GM19455 (cell line): ENCODE measurements around the gene PRR5L.

Experiments used
- ATAC-seq: cut with Tn5 transposase; IDR thresholded peaks from one replicate; pipeline ENCODE4 v1.9.1; 2021; ENCODE audit not compliant: unreplicated experiment

PRR5L gene

DNA sequence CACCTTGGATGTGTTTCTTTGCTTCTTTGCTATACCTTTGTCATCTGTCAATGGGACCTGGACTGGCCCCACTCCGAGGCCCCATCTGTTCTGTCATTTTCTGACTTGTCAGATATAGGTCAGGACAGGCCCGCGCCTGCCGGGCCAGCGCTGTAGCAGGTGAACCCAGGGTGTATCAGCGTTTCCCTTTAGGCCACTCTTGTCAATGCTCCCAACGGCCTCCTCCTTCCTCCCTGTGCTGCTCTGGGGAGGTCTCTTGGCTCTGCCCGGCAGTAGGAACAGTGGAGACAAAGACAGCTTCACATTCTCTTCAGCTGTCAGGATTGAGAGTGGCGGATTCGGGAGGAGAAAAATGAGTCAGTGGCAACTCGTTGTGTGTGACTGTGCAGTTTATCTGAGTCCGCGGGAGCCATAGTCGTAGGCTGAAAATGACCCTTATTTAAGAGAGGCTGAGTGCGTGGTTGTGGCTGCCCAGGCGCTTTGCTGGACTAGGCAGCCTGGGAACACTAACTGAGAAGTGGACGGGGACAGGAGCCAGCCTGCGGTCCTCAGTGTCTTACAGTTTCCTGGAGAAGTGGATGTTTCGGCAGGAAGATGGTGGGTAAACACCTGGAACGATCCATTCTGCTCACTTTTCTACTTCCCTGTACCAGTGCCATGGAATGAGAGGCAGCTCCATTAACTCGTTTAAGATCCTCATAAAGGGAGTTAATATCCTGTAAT lies 102.3 kb downstream of the PRR5L start:
- no peak for ATAC-seq

DNA sequence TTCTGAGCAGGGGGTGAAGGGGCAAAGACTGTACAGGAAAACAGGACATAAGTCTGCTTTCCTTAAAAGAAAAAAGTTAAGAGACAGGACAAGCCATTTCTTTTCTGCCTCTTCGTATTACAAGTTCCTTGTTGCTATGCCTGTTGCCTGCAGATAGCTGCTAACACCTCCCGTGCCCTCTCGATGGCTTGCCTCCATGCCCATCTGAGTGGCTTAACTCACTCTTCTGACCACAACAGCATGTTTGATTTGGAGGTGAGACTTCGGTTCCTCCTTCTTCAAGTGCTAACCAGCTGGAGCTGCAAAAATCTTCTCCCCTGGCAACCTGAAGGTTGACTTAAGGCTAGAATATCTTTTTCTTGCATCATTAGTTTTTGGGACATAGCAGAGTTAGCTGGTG lies 103.1 kb downstream of the PRR5L start:
- ATAC-seq: no peak

DNA sequence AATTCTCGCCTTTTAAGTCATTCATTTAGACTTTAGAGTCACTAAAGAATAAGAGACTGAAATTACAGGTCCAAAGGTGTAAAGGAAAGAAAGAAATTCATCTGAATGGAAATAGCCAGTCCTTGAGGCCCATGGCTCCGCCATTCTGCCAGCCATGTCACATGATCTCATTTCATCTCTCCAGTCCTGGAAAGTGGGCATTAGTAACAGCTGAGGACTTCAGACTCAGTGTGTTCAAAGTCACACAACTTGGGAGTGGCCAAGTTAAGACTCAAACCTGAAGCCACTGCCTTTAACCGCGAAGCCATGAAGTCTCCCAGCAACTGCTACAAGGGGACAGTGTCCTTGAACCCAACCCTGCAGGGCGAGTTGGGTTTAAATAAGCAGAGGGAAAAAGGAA lies 103.7 kb downstream of the PRR5L start:
- no peak for ATAC-seq

DNA sequence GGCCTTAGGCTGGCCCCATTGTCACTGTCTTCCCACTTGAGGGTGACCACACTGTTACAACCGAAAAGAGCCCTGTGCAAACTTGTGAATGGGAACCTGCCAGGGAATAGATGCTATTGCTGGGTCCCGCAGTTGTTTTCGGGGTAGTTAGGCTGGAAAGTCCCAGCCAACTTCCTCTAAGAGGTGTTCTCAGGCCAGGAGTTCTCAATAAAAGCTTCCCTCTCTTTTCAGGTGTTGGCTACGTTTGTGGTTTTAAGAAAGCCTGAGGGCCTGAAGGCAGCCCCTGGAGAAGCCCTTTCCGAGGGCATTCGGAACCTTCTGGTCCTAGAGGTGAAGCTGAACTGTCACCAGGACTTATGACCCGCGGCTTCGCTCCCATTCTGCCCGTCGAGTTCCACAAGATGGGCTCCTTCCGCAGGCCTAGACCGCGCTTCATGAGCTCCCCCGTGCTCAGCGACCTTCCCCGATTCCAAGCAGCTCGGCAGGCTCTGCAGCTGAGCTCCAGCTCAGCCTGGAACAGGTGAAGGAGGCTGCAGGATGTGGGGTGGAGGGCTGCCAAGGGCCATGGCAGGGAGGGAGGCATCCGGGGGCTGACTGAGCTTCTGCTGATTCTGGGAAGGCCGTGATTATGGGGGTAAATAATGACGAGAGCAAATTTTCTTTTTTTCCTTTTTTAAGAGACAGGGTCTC lies 104.8 kb downstream of the PRR5L start:
- no peak for ATAC-seq

DNA sequence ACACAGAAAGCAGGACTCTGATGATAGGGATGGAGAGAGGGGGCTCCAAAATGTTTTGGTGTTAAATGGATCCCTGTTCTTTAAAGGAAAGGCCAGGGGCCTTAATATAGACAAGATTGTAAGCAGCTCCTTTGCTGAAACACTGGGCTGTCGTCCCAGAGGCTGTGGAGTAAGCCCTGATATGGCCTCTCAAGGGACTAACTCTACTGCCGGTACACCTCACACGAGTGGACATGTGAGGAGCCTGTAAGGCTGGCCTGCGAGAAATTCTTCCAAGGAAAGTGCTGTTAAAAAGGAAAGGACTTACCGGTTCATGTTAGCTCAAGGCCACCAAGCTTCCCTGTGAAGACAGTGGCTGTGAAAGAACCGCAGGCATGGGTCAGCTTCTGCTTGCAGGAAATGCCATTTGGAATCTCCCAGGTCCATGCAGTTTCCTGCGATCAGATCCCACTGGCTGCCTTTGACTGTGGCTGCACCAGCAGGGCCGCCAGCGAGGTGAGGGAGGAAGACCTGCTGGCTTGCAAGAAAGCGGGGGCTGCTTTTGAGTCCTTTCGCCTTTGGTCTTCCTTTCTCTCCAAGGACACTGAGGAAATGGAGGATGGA lies 106.6 kb downstream of the PRR5L start:
- ATAC-seq: no peak

DNA sequence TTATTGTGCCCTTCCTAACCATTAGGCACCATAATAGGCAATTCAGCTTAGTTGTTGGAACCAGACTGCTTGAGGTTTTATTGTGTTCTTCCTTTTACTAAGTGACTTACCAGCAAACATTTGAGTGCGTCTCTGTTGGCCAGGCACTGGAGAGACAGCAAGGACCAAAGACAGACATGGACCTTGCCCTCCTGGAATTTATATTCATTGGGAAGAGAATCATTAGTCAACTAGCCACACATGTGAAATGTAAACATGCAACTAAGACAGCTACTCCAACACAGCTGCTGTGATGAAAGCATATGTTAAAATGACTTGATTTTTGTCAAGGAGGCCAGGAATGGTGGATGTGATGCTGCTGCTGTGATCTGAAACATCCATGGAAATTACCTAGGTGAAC lies 107.6 kb downstream of the PRR5L start:
- ATAC-seq: no peak

DNA sequence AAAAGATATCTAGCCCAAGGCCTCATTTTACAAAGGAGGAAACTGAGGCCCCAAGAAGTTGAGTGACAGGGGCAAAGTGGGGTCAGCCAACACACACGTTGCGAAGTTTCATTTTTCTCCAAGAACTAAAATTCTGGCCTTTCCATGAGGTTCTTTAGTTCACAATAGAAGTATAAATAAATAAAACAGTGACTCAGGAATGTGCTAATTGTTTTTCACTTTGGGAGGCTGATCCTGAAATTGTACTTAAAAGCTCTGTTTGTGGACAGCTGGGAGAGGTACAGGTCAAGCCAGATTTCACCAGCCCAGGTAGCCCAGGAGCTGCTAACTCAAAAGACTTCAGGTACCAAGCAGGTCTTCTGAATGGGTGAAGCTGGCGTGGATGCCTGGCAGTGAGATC lies 108.7 kb downstream of the PRR5L start:
- ATAC-seq: no peak

DNA sequence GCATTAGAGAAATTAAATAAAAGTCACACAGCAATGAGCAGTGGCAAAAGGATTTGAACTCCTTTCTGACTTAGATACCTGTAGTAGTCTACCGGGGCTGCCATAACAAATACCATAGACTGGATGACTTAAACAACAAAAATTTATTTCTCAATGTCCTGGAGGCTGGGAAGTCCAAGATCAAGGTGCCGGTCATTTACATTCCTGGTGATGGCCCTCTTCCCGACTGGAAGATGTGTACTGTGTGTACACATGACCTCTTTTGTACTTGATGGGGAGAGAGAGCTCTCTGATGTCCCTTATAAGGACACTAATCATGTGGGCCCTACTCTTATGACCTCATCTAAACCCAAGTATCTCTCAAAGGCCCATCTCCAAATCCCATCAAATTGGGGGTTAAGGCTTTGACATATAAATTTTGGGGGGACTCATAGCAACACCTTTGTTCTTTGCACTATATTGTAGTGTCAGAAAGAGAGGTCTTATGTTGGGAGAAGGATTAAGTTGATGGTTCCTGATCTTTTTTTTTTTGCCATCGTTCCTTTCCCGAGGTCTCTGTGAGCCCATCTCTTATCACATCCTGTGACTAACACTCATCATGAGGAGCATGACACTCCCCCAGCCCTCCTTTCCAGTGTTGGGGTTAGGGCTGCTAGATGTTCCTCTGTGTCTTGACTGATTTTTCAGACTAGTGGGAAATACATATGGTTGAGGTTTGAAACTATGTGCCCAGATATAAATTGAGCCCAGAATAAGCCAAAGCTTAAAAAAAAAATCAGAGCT lies 109.7 kb downstream of the PRR5L start:
- ATAC-seq: no peak

DNA sequence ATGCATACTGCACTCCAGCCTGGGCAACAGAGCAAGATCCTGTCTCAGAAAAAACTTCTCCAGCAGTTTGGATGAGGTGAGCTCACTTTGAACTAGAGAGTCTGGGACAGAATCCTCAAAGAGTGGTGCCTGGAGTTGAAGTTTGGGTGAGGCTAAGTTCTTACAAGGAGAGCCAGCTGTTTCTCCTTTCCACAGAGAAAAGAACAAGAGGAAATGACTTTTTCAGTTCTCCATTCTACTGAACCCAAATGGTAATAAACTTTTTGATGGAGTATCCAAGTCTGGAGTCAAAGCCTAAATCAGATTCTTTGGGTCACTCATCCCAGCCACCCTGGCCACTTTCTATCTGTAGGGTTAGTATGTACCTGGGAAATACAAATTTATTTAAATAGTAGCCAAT lies 111.3 kb downstream of the PRR5L start:
- ATAC-seq: no peak

DNA sequence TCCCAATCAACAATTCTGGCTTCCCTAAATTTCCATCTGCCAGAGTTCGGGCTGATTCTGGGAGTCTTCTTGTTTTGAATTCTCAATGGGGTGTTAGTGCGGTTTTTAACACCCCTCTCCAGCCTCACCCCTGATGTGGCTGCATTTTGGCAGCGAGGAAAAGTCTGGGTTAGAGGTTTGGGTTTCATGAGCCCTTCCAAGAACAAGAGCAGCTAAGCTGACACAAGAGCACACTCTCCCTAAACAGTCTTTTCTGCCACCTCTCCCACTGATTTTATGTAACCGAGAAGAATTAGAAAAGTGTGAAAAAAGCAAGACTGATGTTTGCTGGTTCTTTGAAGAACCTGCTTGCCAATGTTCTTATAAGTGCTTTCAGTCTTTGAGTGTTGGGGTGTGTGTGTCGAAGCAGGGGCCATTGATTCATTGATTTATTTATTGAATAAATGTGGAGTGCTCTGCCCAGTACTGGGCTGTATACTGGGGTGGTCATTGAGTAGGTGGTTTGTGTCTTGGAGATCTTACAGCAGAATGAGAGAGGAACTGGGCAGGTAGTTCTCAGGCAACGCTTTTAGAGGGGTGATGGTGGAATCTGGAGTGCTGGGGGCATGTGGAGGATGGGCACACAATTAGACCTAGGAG lies 112.5 kb downstream of the PRR5L start:
- ATAC-seq: no peak

DNA sequence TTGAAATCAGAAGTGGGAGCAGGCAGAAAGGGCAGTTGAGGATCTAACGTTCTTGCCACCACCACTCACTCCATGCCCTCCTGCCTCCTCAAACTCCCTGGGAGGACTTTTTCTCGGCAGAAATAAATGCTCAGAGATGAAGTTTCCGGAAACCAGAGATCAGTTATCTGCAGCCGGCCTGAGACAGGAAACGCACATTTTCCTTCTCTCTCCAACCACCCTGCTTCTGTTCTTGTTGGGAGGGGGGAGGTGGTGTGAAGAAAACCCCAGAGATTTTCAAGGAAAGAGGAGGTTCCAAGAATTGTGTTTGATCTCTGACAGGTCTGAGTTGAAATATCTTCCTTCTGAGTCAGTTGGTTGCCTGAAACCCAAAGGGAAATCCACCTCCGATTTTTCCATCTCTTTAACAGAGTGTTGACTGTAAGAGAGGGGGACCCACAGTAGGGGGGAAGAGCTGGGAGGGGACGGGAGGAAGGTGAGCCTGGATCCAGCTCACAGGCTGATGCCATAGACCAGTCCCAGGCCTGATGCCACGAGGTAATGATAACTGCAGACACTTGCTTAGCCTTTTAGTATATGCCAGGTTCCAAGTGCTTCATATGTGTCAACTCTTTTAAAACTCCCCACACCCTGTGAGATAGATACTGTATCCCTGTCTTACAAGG lies 113.2 kb downstream of the PRR5L start:
- ATAC-seq: no peak

DNA sequence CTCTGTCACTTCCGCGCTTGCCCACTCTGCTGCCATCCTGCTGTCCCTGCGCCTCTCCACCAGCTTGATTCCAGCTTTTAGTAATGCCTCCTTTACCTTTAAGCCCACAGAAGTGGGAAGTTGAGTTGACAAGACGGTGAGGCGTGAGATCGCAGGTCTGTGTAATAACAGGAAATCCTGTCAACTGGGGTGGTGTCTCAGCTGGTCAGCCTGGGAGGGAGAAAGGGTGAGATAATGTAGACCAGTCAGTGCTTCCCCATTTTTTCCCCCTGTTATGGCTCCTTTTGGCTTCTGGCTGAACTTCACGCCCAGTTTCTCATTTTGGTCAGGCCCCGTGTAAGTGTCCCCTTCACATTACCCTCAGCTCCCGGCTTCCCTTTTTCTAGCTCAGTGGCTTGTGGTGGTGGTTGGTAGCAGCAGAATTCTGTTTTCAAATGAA lies 115.1 kb downstream of the PRR5L start:
- no peak for ATAC-seq

DNA sequence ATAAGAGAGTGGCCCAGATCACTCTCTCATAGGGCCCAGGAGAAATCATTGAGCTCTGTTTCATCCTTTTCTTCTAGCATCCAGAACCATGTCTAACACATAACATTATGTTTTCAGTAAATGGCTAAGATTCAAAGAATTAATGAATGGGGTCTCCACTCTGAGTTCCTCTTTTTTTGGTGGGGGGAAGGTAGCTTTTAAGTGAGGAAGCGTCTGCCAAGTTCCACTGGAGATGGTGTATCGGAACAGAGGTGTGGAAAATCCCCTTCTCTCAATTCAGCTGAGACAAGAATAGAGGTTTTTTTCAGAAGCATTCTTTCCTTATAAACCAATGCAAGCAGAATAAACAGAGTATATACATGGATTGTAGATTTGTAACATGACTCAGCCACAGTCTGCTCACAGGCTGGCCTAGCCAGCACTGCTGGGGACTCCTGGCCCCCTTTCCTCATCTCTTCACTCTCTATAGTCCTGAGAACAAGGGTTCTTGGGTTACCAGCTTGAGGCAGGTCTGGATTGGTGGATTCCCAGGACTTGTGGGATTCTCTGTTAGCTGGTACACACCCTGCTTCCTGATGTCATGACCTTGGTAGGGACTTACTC lies 116.8 kb downstream of the PRR5L start:
- no peak for ATAC-seq

DNA sequence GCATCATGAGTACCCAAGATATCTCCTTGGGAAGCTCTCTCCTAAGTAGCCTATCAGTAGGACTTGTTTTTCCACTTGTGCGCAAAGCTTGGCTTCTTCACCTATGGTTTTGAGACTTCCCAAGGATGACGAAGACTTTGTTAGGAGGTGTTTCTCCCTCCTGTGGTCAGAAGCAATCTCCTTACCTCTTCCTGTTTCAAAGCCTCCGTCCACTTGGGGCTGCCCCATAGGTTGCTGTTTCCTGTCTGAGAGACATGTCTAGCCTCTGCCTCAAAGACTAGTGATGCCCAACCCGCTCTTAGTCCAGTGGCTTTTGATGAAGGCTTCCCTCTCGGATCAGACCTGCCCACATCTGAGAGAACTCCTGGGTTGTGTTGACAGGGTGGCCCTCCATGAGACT lies 121.1 kb downstream of the PRR5L start:
- no peak for ATAC-seq

DNA sequence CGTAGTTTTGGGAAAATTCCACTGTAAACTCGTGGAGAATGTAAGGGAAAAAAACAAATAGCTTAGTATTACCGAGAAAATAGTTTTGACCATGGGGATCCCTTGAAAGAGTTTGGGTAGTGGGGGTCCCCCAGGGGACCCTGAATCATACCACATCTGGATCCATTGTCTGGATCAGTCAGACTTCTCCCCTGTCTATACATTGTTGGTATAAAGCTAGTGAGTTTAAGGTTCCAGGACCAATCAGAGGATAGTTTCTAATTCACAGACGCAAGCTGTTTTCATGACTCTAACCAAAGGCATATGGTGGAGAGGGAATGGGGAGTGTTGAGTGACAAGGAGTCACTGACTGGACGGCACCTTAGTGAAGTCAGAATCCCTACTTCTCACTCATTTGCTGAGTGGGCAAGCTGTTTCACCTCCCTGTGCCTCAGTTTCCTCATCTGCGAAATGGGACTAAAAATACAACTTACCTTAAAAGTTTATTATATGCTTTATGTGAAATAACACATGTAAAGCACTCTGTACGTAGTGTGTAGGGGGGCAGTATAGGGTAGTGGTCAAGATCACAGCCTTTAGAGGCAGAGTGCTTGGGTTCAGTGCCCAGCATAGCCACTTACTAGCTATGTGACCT lies 123.8 kb downstream of the PRR5L start:
- no peak for ATAC-seq

DNA sequence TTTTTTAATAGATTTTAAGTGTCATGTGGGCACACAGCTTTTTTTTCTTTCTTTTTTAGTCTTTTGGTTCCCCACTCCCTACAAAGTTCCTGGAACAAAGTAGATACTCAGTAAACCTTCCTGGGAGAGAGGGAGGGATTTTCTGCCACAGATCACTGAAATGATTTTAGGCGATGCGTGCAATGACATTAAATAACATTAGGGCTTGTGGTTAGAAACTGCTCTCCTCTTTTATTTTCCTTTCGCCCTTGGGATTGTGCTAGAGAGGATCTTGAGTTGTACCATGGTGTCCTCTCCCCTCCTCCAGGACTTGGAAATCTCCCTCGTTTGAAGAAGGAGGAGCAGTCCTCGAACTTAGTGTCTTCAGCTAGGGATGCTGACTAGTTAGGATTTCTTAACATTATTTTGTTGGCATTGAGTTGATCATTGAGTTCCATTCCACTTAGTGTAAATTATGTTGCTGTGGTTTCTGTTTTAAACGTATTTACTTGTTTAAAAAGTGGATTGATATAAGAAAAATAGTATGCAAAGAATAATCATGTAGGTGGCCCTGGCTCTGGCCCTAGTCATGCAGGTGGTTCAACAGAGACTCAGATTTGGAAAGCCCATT lies 125.6 kb downstream of the PRR5L start:
- no peak for ATAC-seq

DNA sequence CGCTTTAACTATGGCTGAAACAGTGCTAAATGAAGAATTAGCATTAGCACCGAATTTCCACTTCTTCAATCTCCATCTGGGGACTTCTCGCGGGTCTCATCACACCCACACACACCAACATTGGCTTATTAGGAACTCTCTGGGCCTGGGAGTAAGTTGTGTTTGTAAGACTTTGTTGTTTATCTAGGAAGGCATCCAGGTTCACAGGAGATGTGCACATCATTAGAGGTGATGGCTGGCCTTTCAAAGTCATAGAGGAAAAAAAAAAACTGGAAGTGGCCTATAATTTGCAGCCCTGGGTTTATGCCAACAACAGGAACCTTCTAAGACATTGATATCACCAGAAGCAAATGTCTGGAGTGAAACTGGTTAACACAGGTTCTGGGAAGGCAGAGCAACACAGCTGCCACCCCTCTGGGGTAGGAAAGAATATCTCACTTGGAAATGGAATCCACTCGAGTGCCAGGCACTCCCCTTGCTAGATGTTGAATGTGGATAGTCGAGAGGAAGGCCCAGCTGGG lies 129.5 kb downstream of the PRR5L start:
- ATAC-seq: no peak

DNA sequence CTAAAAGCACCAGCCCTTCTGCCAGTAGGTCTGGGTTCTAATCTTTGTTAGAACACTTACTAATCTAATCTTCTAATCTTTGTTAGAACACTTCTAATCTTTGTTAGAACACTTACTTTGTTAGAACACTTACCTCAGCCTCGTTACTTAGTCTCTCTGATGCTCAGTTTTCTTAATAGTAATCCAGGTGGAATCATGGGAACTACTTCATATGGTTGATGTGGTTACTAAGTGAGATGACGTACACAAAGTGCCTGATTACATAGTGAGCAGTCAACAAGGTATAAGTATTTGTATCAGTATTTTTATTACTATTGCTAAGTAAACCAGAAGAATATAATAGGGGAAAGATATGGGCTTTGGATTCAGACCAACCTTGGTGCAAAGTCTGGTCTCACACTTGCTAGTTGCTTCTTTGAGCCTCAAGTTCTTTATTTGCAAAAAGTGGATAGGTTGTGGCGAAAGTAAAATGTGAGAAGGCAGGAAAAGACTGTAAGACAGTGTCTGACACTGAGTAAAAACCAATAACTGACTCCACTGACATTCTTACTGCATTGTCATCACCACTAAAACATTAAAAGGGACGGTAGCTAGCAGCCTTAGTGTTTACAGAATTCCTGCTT lies 130.2 kb downstream of the PRR5L start:
- ATAC-seq: no peak

DNA sequence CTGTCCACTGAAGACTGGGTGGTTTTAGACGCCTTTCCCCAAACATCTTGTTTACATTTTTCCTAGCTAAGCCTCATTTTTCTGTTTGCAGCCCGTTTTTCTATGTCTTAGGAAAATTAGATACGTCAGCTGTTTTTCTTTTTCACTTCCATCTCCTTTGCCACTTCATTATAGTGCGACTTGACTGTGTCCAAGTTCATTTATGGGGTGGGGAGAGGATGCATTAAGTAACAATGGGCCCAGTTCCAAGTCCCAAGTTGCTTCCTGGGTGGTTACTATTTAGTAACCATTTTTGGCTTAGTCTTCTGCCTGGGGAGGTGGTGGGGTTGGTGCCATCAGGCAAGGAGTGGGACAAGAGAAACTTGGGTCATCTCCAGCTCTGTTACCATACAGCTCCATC lies 131.0 kb downstream of the PRR5L start:
- no peak for ATAC-seq
